Measurements from ENCODE around the gene ICE2. TPM values are rescaled to one million over a fixed set of nuclear protein-coding genes. Genes with fewer than 3 reads are reported as not detected.

ICE2 gene
- total and polyA plus RNA-seq, 4 donors, result 10.0 to 67.5 (median 23.6) TPM

- H3K36me3 ChIP-seq (ENCODE audit: control insufficient read depth in 4 of 4, insufficient read depth in 4 of 4, low read length in 4 of 4), result peaks cover 5 to 13% (median 9%) of the 10 kb centered on the region in 4 donors
- H3K4me3 ChIP-seq, result no peak overlapping the region
- no peak overlapping the region for H3K9ac ChIP-seq (ENCODE audit: insufficient read depth in 1 of 2, low read length in 2 of 2)
- ATAC-seq (ENCODE audit: insufficient read depth, low FRiP score), result no peak
- H3K4me1 ChIP-seq (ENCODE audit: control insufficient read depth in 5 of 5, insufficient read depth in 5 of 5, low read length in 5 of 5), result no peaks in the 10 kb centered on the region
- WGBS, 2 donors, result 56 to 66% methylated on average over 5 of the region's 5 CpGs
- H3K27me3 ChIP-seq (ENCODE audit: control insufficient read depth in 3 of 3, insufficient read depth in 3 of 3, low read length in 2 of 3), result no peaks in the 10 kb centered on the region
- no peaks in the 10 kb centered on the region for H3K9me3 ChIP-seq (ENCODE audit: control insufficient read depth in 4 of 4, insufficient read depth in 3 of 4, low read length in 3 of 4)
- DNase-seq, result no peak
- no peak overlapping the region for H3K27ac ChIP-seq (ENCODE audit: low read depth in 1 of 2, low read length in 1 of 2)
- TF ChIP-seq, protein P1, sequence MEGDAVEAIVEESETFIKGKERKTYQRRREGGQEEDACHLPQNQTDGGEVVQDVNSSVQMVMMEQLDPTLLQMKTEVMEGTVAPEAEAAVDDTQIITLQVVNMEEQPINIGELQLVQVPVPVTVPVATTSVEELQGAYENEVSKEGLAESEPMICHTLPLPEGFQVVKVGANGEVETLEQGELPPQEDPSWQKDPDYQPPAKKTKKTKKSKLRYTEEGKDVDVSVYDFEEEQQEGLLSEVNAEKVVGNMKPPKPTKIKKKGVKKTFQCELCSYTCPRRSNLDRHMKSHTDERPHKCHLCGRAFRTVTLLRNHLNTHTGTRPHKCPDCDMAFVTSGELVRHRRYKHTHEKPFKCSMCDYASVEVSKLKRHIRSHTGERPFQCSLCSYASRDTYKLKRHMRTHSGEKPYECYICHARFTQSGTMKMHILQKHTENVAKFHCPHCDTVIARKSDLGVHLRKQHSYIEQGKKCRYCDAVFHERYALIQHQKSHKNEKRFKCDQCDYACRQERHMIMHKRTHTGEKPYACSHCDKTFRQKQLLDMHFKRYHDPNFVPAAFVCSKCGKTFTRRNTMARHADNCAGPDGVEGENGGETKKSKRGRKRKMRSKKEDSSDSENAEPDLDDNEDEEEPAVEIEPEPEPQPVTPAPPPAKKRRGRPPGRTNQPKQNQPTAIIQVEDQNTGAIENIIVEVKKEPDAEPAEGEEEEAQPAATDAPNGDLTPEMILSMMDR (IDR thresholded peaks at IDR 0.05; ENCODE audit: control extremely low read depth, extremely low read depth), result no peak
Measured at GRCh38 chr15:60448668-60449360, 30.1 kb downstream of the ICE2 start.

DNA sequence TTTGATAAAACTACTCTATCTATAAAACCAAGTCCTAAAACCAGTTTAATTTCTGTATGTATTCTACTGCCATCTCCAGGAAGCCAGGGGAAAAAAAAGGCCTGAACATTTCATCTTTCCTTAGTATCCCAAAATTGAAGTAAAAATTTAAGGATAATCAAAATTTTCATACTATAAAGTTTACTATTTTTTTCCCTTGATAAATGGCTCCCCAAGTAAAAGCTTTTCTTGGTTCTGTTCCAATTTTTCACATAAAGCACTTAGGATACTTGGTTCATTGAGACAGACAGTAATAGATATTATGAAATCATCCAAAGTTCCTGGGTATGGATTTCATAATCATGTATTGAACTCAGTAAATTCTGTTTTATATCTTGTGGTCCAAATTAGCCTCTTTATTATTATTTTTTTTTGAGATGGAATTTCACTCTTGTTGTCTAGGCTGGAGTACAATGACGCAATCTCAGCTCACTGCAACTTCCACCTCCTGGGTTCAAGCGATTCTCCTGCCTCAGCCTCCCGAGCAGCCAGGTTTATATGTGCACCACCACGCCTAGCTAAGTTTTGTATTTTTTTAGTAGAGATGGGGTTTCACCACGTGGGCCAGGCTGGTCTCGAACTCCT lies 34.5 kb downstream of the ICE2 start:
- WGBS, 2 donors, result 71 to 87% methylated on average over 6 of the region's 6 CpGs
- H3K27me3 ChIP-seq (ENCODE audit: control insufficient read depth in 3 of 3, insufficient read depth in 3 of 3, low read length in 2 of 3), result no peaks in the 10 kb centered on the region
- peaks cover 0 to 17% (median 8%) of the 10 kb centered on the region in 4 donors for H3K36me3 ChIP-seq (ENCODE audit: control insufficient read depth in 4 of 4, insufficient read depth in 4 of 4, low read length in 4 of 4)
- peak in 2 of 3 donors; percentile 50 to 55 for DNase-seq
- no peak overlapping the region for H3K27ac ChIP-seq (ENCODE audit: low read depth in 1 of 2, low read length in 1 of 2)
- H3K4me1 ChIP-seq (ENCODE audit: control insufficient read depth in 5 of 5, insufficient read depth in 5 of 5, low read length in 5 of 5), result no peaks in the 10 kb centered on the region
- H3K4me3 ChIP-seq, result no peak overlapping the region
- no peak overlapping the region for H3K9ac ChIP-seq (ENCODE audit: insufficient read depth in 1 of 2, low read length in 2 of 2)
- TF ChIP-seq, protein P1 (IDR thresholded peaks at IDR 0.05; ENCODE audit: control extremely low read depth, extremely low read depth), result peak; percentile 3
- H3K9me3 ChIP-seq (ENCODE audit: control insufficient read depth in 4 of 4, insufficient read depth in 3 of 4, low read length in 3 of 4), result no peaks in the 10 kb centered on the region
- ATAC-seq (ENCODE audit: insufficient read depth, low FRiP score), result no peak

GRCh38 chr15:60442763-60443162 lies 36.2 kb downstream of the ICE2 start:
- TF ChIP-seq, protein P1 (IDR thresholded peaks at IDR 0.05; ENCODE audit: control extremely low read depth, extremely low read depth), result no peak
- no peak overlapping the region for H3K9ac ChIP-seq (ENCODE audit: insufficient read depth in 1 of 2, low read length in 2 of 2)
- no peaks in the 10 kb centered on the region for H3K4me1 ChIP-seq (ENCODE audit: control insufficient read depth in 5 of 5, insufficient read depth in 5 of 5, low read length in 5 of 5)
- DNase-seq (no peak), ATAC-seq (ENCODE audit: insufficient read depth, low FRiP score) (no peak)
- peaks cover 0 to 13% (median 5%) of the 10 kb centered on the region in 4 donors for H3K36me3 ChIP-seq (ENCODE audit: control insufficient read depth in 4 of 4, insufficient read depth in 4 of 4, low read length in 4 of 4)
- no peak overlapping the region for H3K27ac ChIP-seq (ENCODE audit: low read depth in 1 of 2, low read length in 1 of 2)
- no peak overlapping the region for H3K4me3 ChIP-seq
- no peaks in the 10 kb centered on the region for H3K9me3 ChIP-seq (ENCODE audit: control insufficient read depth in 4 of 4, insufficient read depth in 3 of 4, low read length in 3 of 4)
- no peaks in the 10 kb centered on the region for H3K27me3 ChIP-seq (ENCODE audit: control insufficient read depth in 3 of 3, insufficient read depth in 3 of 3, low read length in 2 of 3)
- WGBS, 2 donors, result 87 to 94% methylated on average over 3 of the region's 3 CpGs

All from lung (tissue), 12 donors.